GM23338 (cell line): Measurements from ENCODE around the gene USP32. TPM values are rescaled to one million over a fixed set of nuclear protein-coding genes. Genes with fewer than 3 reads are reported as not detected.

Source experiments
- ATAC-seq: fragments of 200-7000 bp; cut with Tn5 transposase; 3 replicates; pipeline ENCODE4 v1.9.1; 2020
- DNase-seq: peaks from one replicate; pipeline ENCODE4 v3.0.0-alpha.2; 2015; ENCODE audit warnings: low spot score
- H2AFZ ChIP-seq: fragments of 200-600 bp; sonication (generic); 2 replicates; pipeline ENCODE4 v1.8.0; 2016; ENCODE audit warnings: antibody characterized with exemption, mild to moderate bottlenecking, moderate library complexity
- H3F3A ChIP-seq: fragments of 200-600 bp; sonication (generic); replicated peaks from 2 replicates; pipeline ENCODE4 v1.8.0; 2017; ENCODE audit warnings: antibody characterized with exemption, mixed run types, low read depth
- H3K27ac ChIP-seq: fragments of 200-600 bp; sonication (generic); 2 replicates; pipeline ENCODE4 v1.6.1; 2016; ENCODE audit warnings: low read depth
- H3K27me3 ChIP-seq: fragments of 200-600 bp; sonication (generic); 2 replicates; pipeline ENCODE4 v1.8.0; 2016; ENCODE audit warnings: mild to moderate bottlenecking, mixed run types, moderate library complexity; ENCODE audit not compliant: insufficient read depth
- H3K36me3 ChIP-seq: fragments of 200-600 bp; sonication (generic); 2 replicates; pipeline ENCODE4 v1.8.0; 2016; ENCODE audit warnings: mild to moderate bottlenecking; ENCODE audit not compliant: insufficient read depth
- H3K4me1 ChIP-seq: fragments of 200-600 bp; sonication (generic); 2 replicates; pipeline ENCODE4 v1.8.0; 2016; ENCODE audit warnings: mild to moderate bottlenecking, moderate library complexity; ENCODE audit not compliant: insufficient read depth
- H3K4me2 ChIP-seq: fragments of 200-600 bp; sonication (generic); 2 replicates; pipeline ENCODE4 v1.7.1; 2017; ENCODE audit warnings: mixed run types
- H3K4me3 ChIP-seq: fragments of 200-600 bp; sonication (generic); 2 replicates; pipeline ENCODE4 v1.6.1; 2016; ENCODE audit warnings: mixed run types
- H3K79me2 ChIP-seq: fragments of 200-600 bp; sonication (generic); replicated peaks from 2 replicates; pipeline ENCODE4 v1.8.0; 2017; ENCODE audit warnings: mild to moderate bottlenecking; ENCODE audit not compliant: insufficient read depth
- H3K9me2 ChIP-seq: fragments of 200-600 bp; sonication (generic); 2 replicates; pipeline ENCODE4 v1.8.0; 2017; ENCODE audit not compliant: insufficient read depth
- H4K20me1 ChIP-seq: fragments of 200-600 bp; sonication (generic); replicated peaks from 2 replicates; pipeline ENCODE4 v1.8.0; 2017; ENCODE audit warnings: mild to moderate bottlenecking; ENCODE audit not compliant: insufficient read depth
- H3K27ac Mint-ChIP-seq: 2 replicates; pipeline ENCODE4 v1.8.0; 2020; ENCODE audit warnings: inconsistent platforms, mild to moderate bottlenecking, moderate library complexity, mixed read lengths
- H3K27me3 Mint-ChIP-seq: 3 replicates; pipeline ENCODE4 v1.8.0; 2022; ENCODE audit warnings: low read depth, mild to moderate bottlenecking, moderate library complexity, mixed read lengths, inconsistent platforms; ENCODE audit not compliant: insufficient read depth, poor library complexity
- H3K36me3 Mint-ChIP-seq: 3 replicates; pipeline ENCODE4 v1.8.0; 2021; ENCODE audit warnings: low read depth, mild to moderate bottlenecking, inconsistent platforms, moderate library complexity, mixed read lengths
- H3K4me1 Mint-ChIP-seq: 3 replicates; pipeline ENCODE4 v1.8.0; 2020; ENCODE audit warnings: mild to moderate bottlenecking, inconsistent platforms, mixed read lengths
- H3K4me3 Mint-ChIP-seq: 3 replicates; pipeline ENCODE4 v1.8.0; 2021; ENCODE audit warnings: moderate library complexity, mild to moderate bottlenecking, inconsistent platforms, mixed read lengths
- H3K9me3 Mint-ChIP-seq: 3 replicates; pipeline ENCODE4 v1.8.0; 2020; ENCODE audit warnings: moderate library complexity, mild to moderate bottlenecking, inconsistent platforms, mixed read lengths
- CREB1 ChIP-seq: fragments of 250-450 bp; sonication (Bioruptor Pico); IDR thresholded peaks from 2 replicates; pipeline ENCODE4 v1.5.0; 2020; ENCODE audit warnings: low read depth, mild to moderate bottlenecking, moderate library complexity
- CTCF ChIP-seq, 2 experiments: fragments of 200-600 bp in 1 of 2; sonication (generic) in 1 of 2; conservative IDR thresholded peaks; 2 replicates each; pipeline versions ENCODE4 v1.5.1 to v1.6.1; 2016 to 2017; ENCODE audit warnings: antibody characterized with exemption in 2 of 2, low read depth in 2 of 2, mild to moderate bottlenecking in 2 of 2, moderate library complexity in 1 of 2
- NANOG ChIP-seq: IDR thresholded peaks from 2 replicates; pipeline ENCODE4 v1.6.1; 2016; ENCODE audit warnings: antibody characterized with exemption, borderline replicate concordance
- STAT1 ChIP-seq: IDR thresholded peaks from one replicate; pipeline ENCODE4 v1.6.1; 2016; ENCODE audit warnings: antibody characterized with exemption; ENCODE audit not compliant: unreplicated experiment
- ZNF114 ChIP-seq: fragments of 250-450 bp; sonication (Bioruptor Pico); IDR thresholded peaks from 2 replicates; pipeline ENCODE4 v1.5.0; 2020; ENCODE audit warnings: mild to moderate bottlenecking, moderate library complexity
- ZNF462 ChIP-seq: fragments of 250-450 bp; sonication (Bioruptor Pico); IDR thresholded peaks from 2 replicates; pipeline ENCODE4 v1.5.0; 2020; ENCODE audit warnings: mild to moderate bottlenecking, moderate library complexity
- polyA plus RNA-seq: library from polyadenylated mRNA; unstranded; fragments of >200 nt; fragmentation: Nextera tagmentation; extraction: Ambion mirVana; gene quantifications from 2 replicates; pipeline ENCODE4 v1.2.1, GENCODE V29; 2016
- total RNA-seq: library from RNA; depleted of rRNA; stranded (reverse); fragments of >200 nt; shearing (Covaris generic); gene quantifications from 2 replicates; pipeline ENCODE4 v1.2.3, GENCODE V29; 2014

The USP32 gene
- total and polyA plus RNA-seq, 2 experiments from 2014 or later: 43.6 to 129 TPM

GRCh38 chr17:60326702-60327101 lies 65.2 kb downstream of the USP32 start (continued):
- no peak for TF ChIP-seq ZNF462 (CRISPR knock-in tag)

GRCh38 chr17:60325730-60326524 lies 66.0 kb downstream of the USP32 start:
- H3K9me2 ChIP-seq: no peaks in the 10 kb centered on the region
- H3K4me2 ChIP-seq: no peak overlapping the region
- Mint-ChIP-seq H3K4me1 (peaks cover 18% of the 10 kb centered on the region), H3K36me3 (peaks cover 30% of the 10 kb centered on the region), H3K4me3 (no peak overlapping the region), H3K27ac (no peak overlapping the region), H3K27me3 (peaks cover 5% of the 10 kb centered on the region), H3K9me3 (no peaks in the 10 kb centered on the region; the same call in 1 of the 3 replicates)
- no peaks in the 10 kb centered on the region for H3K27me3 ChIP-seq
- no peak overlapping the region for H2AFZ ChIP-seq
- 0 out of 2 replicates have a peak, but pooled peaks cover 3% of the 10 kb centered on the region for H3F3A ChIP-seq
- H3K27ac ChIP-seq: peak overlapping the region; percentile 0; the same call in 1 of the 2 replicates
- ATAC-seq (no peak), DNase-seq (no peak)
- no peaks in the 10 kb centered on the region for H3K36me3 ChIP-seq
- H4K20me1 ChIP-seq: peaks cover 73% of the 10 kb centered on the region
- peaks cover 20% of the 10 kb centered on the region for H3K4me1 ChIP-seq
- H3K4me3 ChIP-seq: no peak overlapping the region
- H3K79me2 ChIP-seq: peaks cover 96% of the 10 kb centered on the region
- TF ChIP-seq CREB1 (CRISPR knock-in tag) (no peak), CTCF (conservative IDR thresholded peaks at IDR 0.05; ENCODE audit: low read depth in 2 of 2) (no peak), STAT1 (no peak), ZNF114 (CRISPR knock-in tag) (no peak), NANOG (no peak), ZNF462 (CRISPR knock-in tag) (no peak)
